H9 (cell line): ENCODE data around the gene ANTXR2. TPM values are rescaled to one million over a fixed set of nuclear protein-coding genes. Genes with fewer than 3 reads are reported as not detected.

Experiments used
- DNase-seq: peaks from one replicate; pipeline ENCODE4 v3.0.0-alpha.2; 2017
- H2AFZ ChIP-seq: one replicate; pipeline ENCODE4 v1.6.1; 2013; ENCODE audit warnings: mild to moderate bottlenecking, low read length, control low read depth, moderate library complexity
- H2AK5ac ChIP-seq: 2 replicates; pipeline ENCODE4 v1.6.1; 2013; ENCODE audit warnings: low read length, control low read depth, mixed read lengths; ENCODE audit not compliant: insufficient read length
- H2BK120ac ChIP-seq: one replicate; pipeline ENCODE4 v1.6.1; 2013; ENCODE audit warnings: low read depth, mild to moderate bottlenecking, low read length, control low read depth, inconsistent platforms; ENCODE audit not compliant: poor library complexity, severe bottlenecking
- H2BK12ac ChIP-seq: 2 replicates; pipeline ENCODE4 v1.6.1; 2013; ENCODE audit warnings: low read length, control low read depth, mixed read lengths, low read depth; ENCODE audit not compliant: insufficient read length
- H2BK15ac ChIP-seq: 2 replicates; pipeline ENCODE4 v1.6.1; 2013; ENCODE audit warnings: low read depth, low read length, control low read depth
- H2BK20ac ChIP-seq: one replicate; pipeline ENCODE4 v1.6.1; 2013; ENCODE audit warnings: low read depth, mild to moderate bottlenecking, low read length, control low read depth, inconsistent platforms; ENCODE audit not compliant: poor library complexity, severe bottlenecking
- H2BK5ac ChIP-seq: 2 replicates; pipeline ENCODE4 v1.6.1; 2013; ENCODE audit warnings: low read length, control low read depth, mixed read lengths; ENCODE audit not compliant: insufficient read length
- H3K14ac ChIP-seq: 2 replicates; pipeline ENCODE4 v1.6.1; 2013; ENCODE audit warnings: low read length, control low read depth; ENCODE audit not compliant: insufficient read depth
- H3K18ac ChIP-seq: 2 replicates; pipeline ENCODE4 v1.6.1; 2013; ENCODE audit warnings: low read depth, mild to moderate bottlenecking, mixed read lengths, low read length, control low read depth; ENCODE audit not compliant: insufficient read length
- H3K23ac ChIP-seq: 2 replicates; pipeline ENCODE4 v1.6.1; 2013; ENCODE audit warnings: low read length, control low read depth, mixed read lengths, low read depth; ENCODE audit not compliant: insufficient read length
- H3K23me2 ChIP-seq: 2 replicates; pipeline ENCODE4 v1.6.1; 2013; ENCODE audit warnings: low read depth, mild to moderate bottlenecking, mixed read lengths, low read length, control low read depth; ENCODE audit not compliant: insufficient read length, poor library complexity, severe bottlenecking
- H3K27ac ChIP-seq: 2 replicates; pipeline ENCODE4 v1.5.1; 2013; ENCODE audit warnings: low read length, control low read depth, mixed read lengths, low read depth; ENCODE audit not compliant: insufficient read length
- H3K27me3 ChIP-seq: 2 replicates; pipeline ENCODE4 v1.6.1; 2013; ENCODE audit warnings: low read length, control low read depth, inconsistent platforms; ENCODE audit not compliant: insufficient read depth
- H3K4ac ChIP-seq: 2 replicates; pipeline ENCODE4 v1.6.1; 2013; ENCODE audit warnings: low read depth, mild to moderate bottlenecking, control low read depth, inconsistent platforms, low read length, moderate library complexity
- H3K4me1 ChIP-seq: 2 replicates; pipeline ENCODE4 v1.6.1; 2013; ENCODE audit warnings: low read length, control low read depth, inconsistent platforms; ENCODE audit not compliant: insufficient read depth
- H3K4me2 ChIP-seq: 2 replicates; pipeline ENCODE4 v1.6.1; 2013; ENCODE audit warnings: low read length, control low read depth, mixed read lengths; ENCODE audit not compliant: insufficient read length, insufficient read depth
- H3K56ac ChIP-seq: 2 replicates; pipeline ENCODE4 v1.6.1; 2013; ENCODE audit warnings: low read depth, mild to moderate bottlenecking, mixed read lengths, low read length, control low read depth; ENCODE audit not compliant: insufficient read length
- H3K79me1 ChIP-seq: 2 replicates; pipeline ENCODE4 v1.6.1; 2013; ENCODE audit warnings: low read depth, mild to moderate bottlenecking, moderate library complexity, low read length, control low read depth, inconsistent platforms; ENCODE audit not compliant: insufficient read depth, poor library complexity, severe bottlenecking
- H3K79me2 ChIP-seq: 2 replicates; pipeline ENCODE4 v1.6.1; 2013; ENCODE audit warnings: low read length, control low read depth, inconsistent platforms; ENCODE audit not compliant: insufficient read depth
- H3K9ac ChIP-seq: 2 replicates; pipeline ENCODE4 v1.6.1; 2013; ENCODE audit warnings: low read length, control low read depth, mixed read lengths; ENCODE audit not compliant: insufficient read length; ENCODE audit errors: extremely low read depth
- H3K9me3 ChIP-seq: one replicate; pipeline ENCODE4 v1.6.1; 2013; ENCODE audit warnings: low read depth, low read length, inconsistent platforms; ENCODE audit not compliant: control insufficient read depth
- H3T11ph ChIP-seq: one replicate; pipeline ENCODE4 v1.6.1; 2013; ENCODE audit warnings: mild to moderate bottlenecking, low read length, control low read depth, inconsistent platforms
- H4K20me1 ChIP-seq: one replicate; pipeline ENCODE4 v1.6.1; 2013; ENCODE audit not compliant: control insufficient read depth, insufficient read length, insufficient read depth
- H4K5ac ChIP-seq: 2 replicates; pipeline ENCODE4 v1.6.1; 2013; ENCODE audit warnings: low read depth, mild to moderate bottlenecking, mixed read lengths, low read length, control low read depth; ENCODE audit not compliant: insufficient read length
- H4K8ac ChIP-seq: replicated peaks from 2 replicates; pipeline ENCODE4 v1.6.1; 2013; ENCODE audit warnings: low read length, control low read depth, mixed read lengths, low read depth; ENCODE audit not compliant: insufficient read length
- H4K91ac ChIP-seq: 2 replicates; pipeline ENCODE4 v1.6.1; 2013; ENCODE audit warnings: low read depth, mild to moderate bottlenecking, moderate library complexity, mixed read lengths, low read length, control low read depth; ENCODE audit not compliant: insufficient read length
- H3K27ac Mint-ChIP-seq, 3 experiments: 2 replicates in 2 of 3; 3 replicates in 1 of 3; pipeline ENCODE4 v1.8.0; 2020 to 2021; ENCODE audit warnings: mixed read lengths in 3 of 3, mild to moderate bottlenecking in 1 of 3, moderate library complexity in 1 of 3
- H3K27me3 Mint-ChIP-seq: 2 replicates; pipeline ENCODE4 v1.8.0; 2021; ENCODE audit warnings: low read depth, mild to moderate bottlenecking, moderate library complexity, mixed read lengths
- H3K36me3 Mint-ChIP-seq, 3 experiments: 2 replicates in 2 of 3; 3 replicates in 1 of 3; pipeline ENCODE4 v1.8.0; 2020 to 2021; ENCODE audit warnings: low read depth in 3 of 3, mixed read lengths in 3 of 3; ENCODE audit not compliant: insufficient read depth in 1 of 3
- H3K4me1 Mint-ChIP-seq, 2 experiments: 2 replicates each; pipeline ENCODE4 v1.8.0; 2020; ENCODE audit warnings: mixed read lengths in 2 of 2
- H3K4me3 Mint-ChIP-seq, 2 experiments: 2 replicates in 1 of 2; 3 replicates in 1 of 2; pipeline ENCODE4 v1.8.0; 2020 to 2021; ENCODE audit warnings: mild to moderate bottlenecking in 2 of 2, mixed read lengths in 2 of 2, moderate library complexity in 1 of 2
- H3K9me3 Mint-ChIP-seq, 2 experiments: 2 replicates in 1 of 2; 3 replicates in 1 of 2; pipeline ENCODE4 v1.8.0; 2020; ENCODE audit warnings: mild to moderate bottlenecking in 2 of 2, mixed read lengths in 2 of 2, moderate library complexity in 1 of 2
- WGBS: extraction: QIAGEN DNeasy Blood & Tissue Kit; methylation state at CpG from one replicate; pipeline ENCODE4 v1.1.7; 2013; ENCODE audit warnings: missing lambda C conversion rate, low lambda C conversion rate, mixed read lengths; ENCODE audit not compliant: insufficient read length; ENCODE audit errors: extremely low coverage; 5-methylcytosine and 5-hydroxymethylcytosine counted together
- total RNA-seq: library from RNA; stranded (reverse); gene quantifications from 2 replicates; pipeline ENCODE4 v1.2.1, GENCODE V29; 2021
- TF ChIP-seq, protein P1 (sequence below): fragments of 200-600 bp; sonication (generic); conservative IDR thresholded peaks from 3 replicates; pipeline ENCODE4 v1.8.0; 2021; ENCODE audit warnings: antibody characterized with exemption, mild to moderate bottlenecking

Gene ANTXR2
- total RNA-seq, 1 experiment from 2014 or later, result 4.7 TPM

DNA sequence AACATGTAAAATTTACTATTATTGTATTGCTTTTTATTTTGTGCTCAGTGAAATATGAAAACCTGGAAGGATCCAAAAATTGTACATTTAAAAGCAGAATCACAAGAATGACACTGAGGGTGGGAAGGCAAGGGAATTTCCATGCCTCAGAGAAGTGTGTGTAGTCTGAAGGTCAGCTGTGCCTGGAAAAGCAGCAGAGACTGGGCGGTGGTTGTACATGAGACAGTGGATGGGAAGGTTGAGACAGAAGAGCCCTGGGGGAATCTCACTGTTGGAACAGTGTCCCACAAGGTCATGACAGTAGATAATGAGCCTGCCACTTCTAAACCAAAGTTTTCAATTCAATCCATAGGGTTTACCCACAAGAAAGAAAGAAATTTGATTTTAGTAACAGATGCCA, 17.1 kb upstream of the ANTXR2 start:
- Mint-ChIP-seq H3K27ac (no peak overlapping the region), H3K36me3 (no peaks in the 10 kb centered on the region), H3K27me3 (peaks cover 8% of the 10 kb centered on the region), H3K4me1 (no peaks in the 10 kb centered on the region), H3K4me3 (no peak overlapping the region), H3K9me3 (no peaks in the 10 kb centered on the region)
- Histone ChIP-seq H3K18ac (no peak overlapping the region), H3K4ac (no peak overlapping the region), H3K4me1 (no peaks in the 10 kb centered on the region), H3K56ac (no peak overlapping the region), H4K8ac (no peak overlapping the region), H3K9ac (no peak overlapping the region), H2AFZ (no peak overlapping the region), H3K4me2 (no peak overlapping the region), H4K5ac (no peak overlapping the region), H2BK5ac (no peak overlapping the region), H2AK5ac (no peak overlapping the region), H3K27ac (no peak overlapping the region), H3K9me3 (no peaks in the 10 kb centered on the region), H3T11ph (no peak overlapping the region), H3K23me2 (no peaks in the 10 kb centered on the region), H3K23ac (no peak overlapping the region), H2BK12ac (no peak overlapping the region), H3K27me3 (no peaks in the 10 kb centered on the region), H3K79me1 (no peaks in the 10 kb centered on the region), H2BK120ac (no peak overlapping the region), H3K79me2 (no peaks in the 10 kb centered on the region), H4K91ac (no peak overlapping the region), H3K14ac (no peak overlapping the region), H2BK20ac (no peak overlapping the region), H2BK15ac (no peak overlapping the region), H4K20me1 (no peaks in the 10 kb centered on the region)
- TF ChIP-seq, protein P1, sequence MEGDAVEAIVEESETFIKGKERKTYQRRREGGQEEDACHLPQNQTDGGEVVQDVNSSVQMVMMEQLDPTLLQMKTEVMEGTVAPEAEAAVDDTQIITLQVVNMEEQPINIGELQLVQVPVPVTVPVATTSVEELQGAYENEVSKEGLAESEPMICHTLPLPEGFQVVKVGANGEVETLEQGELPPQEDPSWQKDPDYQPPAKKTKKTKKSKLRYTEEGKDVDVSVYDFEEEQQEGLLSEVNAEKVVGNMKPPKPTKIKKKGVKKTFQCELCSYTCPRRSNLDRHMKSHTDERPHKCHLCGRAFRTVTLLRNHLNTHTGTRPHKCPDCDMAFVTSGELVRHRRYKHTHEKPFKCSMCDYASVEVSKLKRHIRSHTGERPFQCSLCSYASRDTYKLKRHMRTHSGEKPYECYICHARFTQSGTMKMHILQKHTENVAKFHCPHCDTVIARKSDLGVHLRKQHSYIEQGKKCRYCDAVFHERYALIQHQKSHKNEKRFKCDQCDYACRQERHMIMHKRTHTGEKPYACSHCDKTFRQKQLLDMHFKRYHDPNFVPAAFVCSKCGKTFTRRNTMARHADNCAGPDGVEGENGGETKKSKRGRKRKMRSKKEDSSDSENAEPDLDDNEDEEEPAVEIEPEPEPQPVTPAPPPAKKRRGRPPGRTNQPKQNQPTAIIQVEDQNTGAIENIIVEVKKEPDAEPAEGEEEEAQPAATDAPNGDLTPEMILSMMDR, result no peak
- WGBS, result no CpG with 5 or more reads among the region's 1 CpG
- no peak for DNase-seq
